NCI-H1417 treated with DMSO at 0.1 percent for 48 hours (cell line): ENCODE results near the gene CA14.
A peak's percentile ranks its signal among the peaks of the same experiment; 100 is the strongest.
"Not testable (repeated sequence)": the region's sequence is repeated elsewhere in the genome, so short reads cannot be mapped to it uniquely, and the experiment has no call there.

Experiments
- DNase-seq: peaks from one replicate; lab custom pipeline; 2025; lab: John Stamatoyannopoulos, UW

The CA14 gene

GRCh38 chr1:150235852-150236613 lies 21.5 kb upstream of the CA14 start, which contains the start of gene ANP32E:
Gene ANP32E (minus strand): TSS chr1:150236112. CDS start chr1:150235786, 326 bp downstream.
- peak; percentile 98 for DNase-seq

GRCh38 chr1:150236614-150237100 lies 20.9 kb upstream of the CA14 start:
- no peak for DNase-seq

DNA sequence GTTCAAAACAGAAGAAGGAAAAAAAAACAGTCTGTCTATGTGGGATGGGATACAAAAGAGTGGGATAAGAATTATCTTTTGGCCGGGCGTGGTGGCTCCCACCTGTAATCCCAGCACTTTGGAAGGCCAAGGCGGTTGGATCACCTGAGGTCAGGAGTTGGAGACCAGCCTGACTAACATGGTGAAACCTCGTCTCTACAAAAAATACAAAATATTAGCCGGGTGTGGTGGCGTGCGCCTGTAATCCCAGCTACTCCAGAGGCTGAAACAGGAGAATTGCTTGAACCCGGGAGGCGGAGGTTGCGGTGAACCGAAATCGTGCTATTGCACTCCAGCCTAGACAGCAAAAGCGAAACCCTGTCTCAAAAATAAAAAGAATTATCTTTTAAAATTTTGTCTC lies 20.4 kb upstream of the CA14 start:
- not testable (repeated sequence) for DNase-seq

GRCh38 chr1:150237746-150238145 lies 19.8 kb upstream of the CA14 start:
- no peak for DNase-seq

- no peak for DNase-seq
These were observed 14.6 kb upstream of the CA14 start for GRCh38 chr1:150243003-150243402.

- no peak for DNase-seq
These were observed 7.6 kb upstream of the CA14 start for GRCh38 chr1:150249936-150250335.

GRCh38 chr1:150256198-150256553 lies 1.4 kb upstream of the CA14 start:
- DNase-seq: no peak

- no peak for DNase-seq
These were observed 826 bp upstream of the CA14 start for GRCh38 chr1:150256554-150257341.

DNA sequence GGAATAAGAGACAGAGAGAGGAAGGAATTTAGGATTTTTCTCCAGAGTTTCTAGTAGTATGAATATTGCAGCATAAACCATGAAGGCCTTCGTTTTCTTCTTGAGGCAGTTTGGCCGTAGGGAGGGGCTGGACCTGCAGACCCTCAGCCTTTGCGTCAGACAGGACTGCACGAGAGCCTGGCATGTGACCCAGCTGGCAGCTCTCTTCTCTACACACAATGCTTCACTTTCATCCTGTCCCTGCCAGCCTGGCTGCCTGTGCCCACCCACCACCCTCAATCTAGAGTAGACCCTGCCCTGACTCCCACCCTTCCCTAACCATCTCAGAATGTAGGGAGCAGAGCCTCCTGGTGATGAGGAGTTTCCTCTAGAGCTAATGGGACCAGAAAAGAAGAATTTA lies 1.6 kb downstream of the CA14 start:
- no peak for DNase-seq

GRCh38 chr1:150259758-150260669 lies 2.4 kb downstream of the CA14 start:
- DNase-seq: no peak

GRCh38 chr1:150261367-150261766 lies 3.8 kb downstream of the CA14 start:
- DNase-seq: no peak

DNA sequence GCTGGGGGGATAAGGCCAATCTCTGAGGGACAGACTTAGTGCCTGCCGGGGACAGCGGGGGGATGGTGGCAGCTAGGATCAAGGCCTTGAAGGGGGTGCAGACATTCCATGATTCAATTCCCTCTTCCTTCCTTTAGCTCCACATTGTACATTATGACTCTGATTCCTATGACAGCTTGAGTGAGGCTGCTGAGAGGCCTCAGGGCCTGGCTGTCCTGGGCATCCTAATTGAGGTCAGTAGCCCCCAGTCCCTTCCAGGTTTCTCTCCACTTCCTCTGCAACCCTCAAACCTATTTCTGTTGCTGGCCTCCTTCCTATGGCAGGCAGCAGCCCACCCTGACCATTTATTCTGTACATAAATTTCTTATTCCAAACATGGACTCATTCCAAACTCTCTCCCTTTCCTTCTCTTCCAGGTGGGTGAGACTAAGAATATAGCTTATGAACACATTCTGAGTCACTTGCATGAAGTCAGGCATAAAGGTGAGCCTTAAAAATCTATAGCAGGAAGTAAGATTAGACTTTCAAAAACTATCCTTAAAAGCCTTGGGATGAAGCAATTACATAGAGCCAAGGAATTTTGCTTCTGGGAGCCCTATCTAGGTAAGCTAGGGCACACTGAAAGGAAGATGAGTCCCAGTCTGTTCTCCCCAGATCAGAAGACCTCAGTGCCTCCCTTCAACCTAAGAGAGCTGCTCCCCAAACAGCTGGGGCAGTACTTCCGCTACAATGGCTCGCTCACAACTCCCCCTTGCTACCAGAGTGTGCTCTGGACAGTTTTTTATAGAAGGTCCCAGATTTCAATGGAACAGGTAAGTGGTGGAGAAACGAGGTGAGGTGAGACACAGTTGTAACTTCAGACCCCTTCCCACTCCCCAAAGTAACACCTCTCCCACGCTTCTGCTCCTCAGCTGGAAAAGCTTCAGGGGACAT lies 5.1 kb downstream of the CA14 start:
- no peak for DNase-seq

- no peak for DNase-seq
These were observed 6.0 kb downstream of the CA14 start for GRCh38 chr1:150263549-150263948.

DNA sequence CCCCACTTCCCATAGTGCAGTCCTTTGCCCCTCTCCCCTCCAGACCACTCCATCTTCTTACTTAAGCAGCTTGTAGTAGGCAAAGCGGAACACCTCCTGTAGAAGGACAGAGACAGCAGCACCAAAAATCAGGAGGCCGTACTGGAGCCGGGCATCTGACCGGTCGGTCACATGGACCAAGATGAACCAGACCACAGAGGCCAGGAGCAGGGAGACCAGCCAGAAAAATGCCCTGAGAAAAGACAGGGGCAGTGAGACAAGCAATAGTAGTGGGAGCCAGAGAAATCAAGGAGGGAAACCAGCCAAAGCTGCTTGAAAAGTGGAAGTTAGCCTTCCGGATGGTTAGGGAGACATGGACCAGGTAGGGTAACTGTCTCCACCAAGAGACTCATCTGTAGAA lies 10.3 kb downstream of the CA14 start:
- DNase-seq: no peak

- no peak for DNase-seq
These were observed 10.7 kb downstream of the CA14 start for GRCh38 chr1:150268340-150268704.

- DNase-seq: peak; percentile 56
These were observed 11.3 kb downstream of the CA14 start, which contains the start of gene APH1A for GRCh38 chr1:150268705-150269403. Gene APH1A (minus strand): TSS chr1:150269016. CDS start chr1:150268810, 206 bp downstream.

- DNase-seq: no peak
These were observed 11.9 kb downstream of the CA14 start for GRCh38 chr1:150269451-150269850.

DNA sequence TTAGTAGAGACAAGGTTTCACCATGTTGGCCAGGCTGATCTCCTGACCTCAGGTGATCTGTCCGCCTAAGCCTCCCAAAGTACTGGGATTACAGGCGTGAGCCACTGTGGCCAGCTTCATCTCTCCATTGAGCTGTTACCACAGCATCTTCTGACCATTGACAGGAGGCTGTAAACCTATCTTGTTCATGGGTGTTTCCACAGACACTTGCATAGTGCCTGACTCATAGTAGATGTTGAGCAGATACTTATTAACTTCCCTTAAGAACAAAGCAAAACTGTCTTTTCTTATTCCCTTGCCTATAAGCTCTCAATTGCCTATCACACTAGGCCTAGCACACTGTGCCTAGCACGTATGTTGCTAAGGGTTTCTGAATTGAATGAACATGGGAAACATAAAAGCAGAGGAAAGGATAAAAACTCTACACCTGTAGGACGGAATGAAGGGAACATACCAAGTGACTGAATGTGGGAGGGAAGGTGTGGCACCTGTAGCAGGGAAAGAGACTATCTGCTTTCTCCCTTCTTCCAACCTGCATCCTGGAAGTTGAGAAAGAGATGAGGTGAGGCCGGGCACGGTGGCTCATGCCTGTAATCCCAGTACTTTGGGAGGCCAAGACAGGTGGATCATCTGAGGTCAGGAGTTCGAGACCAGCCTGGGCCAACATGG lies 13.9 kb downstream of the CA14 start:
- no peak for DNase-seq

GRCh38 chr1:150273311-150273710 lies 15.7 kb downstream of the CA14 start:
- no peak for DNase-seq
